GM19023 (cell line): ENCODE measurements around the gene CKLF.

Source experiments
- ATAC-seq: cut with Tn5 transposase; IDR thresholded peaks from one replicate; pipeline ENCODE4 v1.9.1; 2021; ENCODE audit warnings: mild to moderate bottlenecking, moderate library complexity; ENCODE audit not compliant: unreplicated experiment

Gene CKLF

DNA sequence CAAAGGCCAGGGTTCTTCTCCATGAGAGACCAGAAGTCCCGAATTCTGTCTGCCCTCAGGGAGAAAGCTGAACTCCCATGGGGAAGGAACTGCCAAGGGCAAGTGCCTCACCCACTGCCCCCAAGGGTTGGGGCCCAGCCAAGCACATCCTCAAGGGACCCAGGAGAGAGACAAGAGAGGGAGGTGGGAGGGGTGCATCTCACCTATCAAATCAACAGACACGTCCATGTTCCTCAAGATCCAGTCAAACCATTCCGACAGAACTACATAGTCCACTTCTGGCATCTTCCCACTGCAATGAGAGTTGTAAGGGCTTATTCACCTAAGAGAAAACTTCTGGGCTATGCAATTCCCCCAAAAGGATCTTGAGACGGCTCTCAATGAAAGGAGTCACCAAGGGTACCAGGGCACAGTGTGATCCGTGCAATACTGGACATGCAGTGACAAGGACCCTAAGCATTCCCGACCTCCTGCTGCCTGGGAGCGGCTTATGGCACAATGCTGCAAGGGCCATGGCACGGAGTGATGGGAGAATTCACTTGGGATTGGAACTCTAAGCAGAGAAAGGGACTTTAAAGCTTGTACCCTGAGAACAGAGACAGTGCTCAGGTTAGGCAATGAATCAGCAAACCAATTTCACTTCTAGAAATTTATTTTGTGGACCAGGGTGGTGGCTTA lies 34.7 kb upstream of the CKLF start:
- no peak for ATAC-seq

DNA sequence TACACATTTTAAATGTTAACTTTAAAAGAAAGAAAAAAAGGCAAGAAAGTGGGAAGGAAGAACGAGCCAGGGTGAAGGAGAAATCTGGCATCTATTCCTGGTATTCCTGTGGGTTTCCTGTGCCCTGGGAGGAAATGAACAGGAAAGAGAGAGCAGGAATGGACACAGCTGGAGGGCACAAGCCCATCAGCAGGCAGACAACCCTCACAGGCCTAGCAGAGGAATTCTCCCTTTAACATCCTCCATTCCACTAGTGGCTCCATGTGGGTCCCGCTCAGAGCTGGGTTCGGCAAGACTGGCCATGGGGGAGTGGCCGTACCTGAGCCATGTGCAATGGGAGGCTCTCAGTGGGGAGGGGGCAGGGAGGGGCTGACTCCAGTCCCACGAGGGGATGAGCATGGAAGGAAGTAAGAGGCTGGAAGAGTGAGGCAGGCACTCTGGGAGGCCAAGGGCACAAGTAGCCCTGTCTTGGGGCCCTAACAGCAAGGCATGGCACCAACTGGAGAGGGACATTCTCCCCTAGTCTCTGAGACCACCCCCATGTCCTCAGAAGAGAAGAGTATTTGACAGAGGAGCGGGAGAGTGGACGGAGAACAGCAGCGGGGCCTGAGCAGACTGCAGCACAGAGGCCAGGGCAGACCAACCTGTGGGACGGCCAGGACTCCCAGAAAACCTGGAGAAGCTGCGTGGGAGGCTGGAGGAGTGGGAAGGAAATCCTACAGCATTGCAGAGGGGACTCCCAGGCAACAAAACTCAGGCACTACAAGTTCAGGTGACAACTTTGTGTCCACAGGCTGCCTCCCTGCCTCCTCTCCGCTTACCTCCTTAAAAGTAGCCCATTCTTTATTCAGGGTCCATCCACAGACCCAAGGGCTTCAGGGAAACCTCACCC lies 32.6 kb upstream of the CKLF start:
- ATAC-seq: no peak

DNA sequence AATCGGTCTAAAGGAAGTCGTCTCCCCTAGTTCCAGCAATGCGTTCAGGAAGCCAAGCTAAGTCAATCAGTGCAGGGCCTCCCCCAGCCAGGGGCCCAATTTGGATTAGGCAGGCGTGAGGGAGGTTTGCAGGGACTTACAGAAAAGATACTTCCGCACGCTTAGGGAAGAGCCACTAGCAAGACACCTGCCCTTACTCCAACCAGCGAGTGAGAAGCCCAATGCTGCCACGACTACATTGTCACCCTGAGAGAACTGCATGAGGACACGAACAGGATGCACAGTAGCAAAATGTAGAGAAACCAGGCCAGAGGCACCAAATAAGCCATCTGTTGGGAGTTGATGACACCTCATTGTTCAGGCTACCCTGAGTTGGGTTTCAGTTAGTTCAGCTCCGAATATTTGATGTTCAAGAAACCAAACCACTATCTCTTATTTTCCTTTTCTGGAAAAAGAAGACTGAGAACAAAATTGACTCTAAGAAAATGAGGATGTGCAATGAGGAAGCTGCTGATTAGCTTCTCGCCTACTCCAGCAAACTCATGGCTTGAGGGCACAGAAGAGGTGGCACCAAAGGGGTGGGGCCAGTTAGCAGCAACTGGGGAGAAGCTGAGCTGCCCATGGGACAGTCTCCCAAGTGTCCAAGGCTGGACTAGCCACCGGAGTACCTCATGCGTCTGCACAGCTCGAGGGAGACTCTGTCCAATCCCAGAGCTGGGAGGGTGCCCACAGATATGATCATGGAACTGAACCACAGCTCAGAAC lies 31.8 kb upstream of the CKLF start:
- ATAC-seq: no peak

DNA sequence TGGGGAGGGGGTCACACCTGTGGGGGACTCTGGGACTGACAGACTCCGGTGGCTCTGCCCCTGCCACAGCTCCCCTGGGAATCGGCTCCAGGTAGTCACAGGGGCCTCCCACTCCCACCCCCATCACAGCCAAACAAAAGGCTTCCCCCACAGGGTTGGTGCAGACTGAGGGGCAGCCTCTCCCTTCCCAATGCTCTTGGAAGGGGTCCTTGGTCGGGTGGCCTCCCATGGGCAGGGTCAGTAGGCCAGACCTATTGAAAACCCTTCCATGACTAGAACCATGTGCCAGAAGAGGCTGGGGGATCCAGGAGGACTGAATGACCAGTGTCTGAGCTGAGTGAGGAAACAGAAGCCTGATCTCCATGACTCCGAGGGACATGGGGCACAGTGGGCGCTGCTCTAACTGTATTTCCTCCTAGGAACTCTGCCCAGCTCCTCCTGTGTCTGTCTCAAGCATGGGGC lies 31.1 kb upstream of the CKLF start:
- ATAC-seq: no peak

DNA sequence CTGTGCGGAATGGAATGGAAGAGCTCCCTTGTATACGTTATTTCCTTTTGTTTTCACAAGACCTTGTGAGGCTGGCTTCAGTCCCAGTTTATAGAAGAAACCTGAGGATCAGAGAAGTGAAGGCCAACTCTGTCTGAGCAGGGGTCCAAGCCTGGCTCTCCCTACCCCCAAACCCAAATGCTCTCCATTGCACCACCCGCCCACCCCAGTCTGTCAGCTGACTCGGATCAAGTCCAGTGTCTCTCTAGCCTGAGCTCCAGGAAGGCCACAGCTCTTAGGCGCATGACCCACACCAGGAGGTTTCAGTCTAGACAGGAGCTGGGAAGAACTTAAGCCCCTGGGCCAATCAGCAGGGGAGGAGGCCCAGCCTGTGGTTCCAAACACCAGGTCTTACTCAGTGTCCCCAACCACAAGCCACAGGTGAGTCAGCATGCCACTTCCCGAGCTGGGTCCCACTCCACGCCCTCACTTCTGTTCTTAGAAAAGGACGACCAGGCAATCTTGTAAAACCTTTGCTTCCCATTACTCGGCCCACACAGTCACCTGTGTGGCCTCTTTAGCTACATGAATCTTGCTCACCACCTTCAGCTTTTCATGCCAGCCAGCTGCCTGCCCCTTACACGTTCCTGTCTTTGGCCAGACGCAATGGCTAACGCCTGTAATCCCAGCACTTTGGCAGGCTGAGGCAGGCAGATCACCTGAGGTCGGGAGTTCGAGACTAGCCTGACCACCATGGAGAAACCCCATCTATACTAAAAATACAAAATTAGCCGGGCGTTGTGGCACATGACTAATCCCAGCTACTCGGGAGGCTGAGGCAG lies 30.2 kb upstream of the CKLF start:
- ATAC-seq: peak; percentile 50

DNA sequence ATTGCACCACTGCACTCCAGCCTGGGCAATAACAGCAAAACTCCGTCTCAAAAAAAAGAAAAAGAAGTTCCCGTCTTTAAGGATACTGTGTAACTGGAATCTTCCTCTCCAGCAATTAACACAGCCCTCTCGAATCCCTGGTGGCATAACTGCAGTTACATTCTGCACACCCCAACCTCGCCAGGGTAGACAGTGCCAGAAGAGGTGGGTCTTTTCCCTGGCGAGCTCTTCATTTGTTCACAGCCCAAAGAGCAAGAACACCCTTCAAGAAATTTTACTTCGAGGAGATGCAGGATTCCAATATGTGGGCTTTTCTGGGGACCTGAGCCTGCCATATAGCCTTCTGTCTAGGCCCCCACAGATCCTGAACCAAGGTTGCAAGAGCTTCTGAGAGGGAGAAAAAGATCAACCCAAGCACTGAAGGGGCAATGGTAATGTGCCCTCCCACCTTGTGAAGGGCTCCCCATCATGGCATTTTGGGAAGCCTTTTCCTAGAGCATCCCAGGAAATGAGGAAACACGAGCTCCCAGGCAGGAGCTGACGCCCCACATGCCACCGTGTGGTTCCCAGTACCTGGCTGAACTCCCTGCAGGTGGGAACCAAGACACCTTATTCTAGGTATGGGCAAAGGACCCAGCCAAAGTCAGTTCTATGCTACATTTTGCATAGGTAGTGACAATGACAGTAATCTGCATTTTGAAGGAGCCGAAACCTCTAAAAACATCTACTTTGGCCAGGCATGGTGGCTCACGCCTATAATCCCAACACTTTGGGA lies 29.4 kb upstream of the CKLF start:
- ATAC-seq: no peak

DNA sequence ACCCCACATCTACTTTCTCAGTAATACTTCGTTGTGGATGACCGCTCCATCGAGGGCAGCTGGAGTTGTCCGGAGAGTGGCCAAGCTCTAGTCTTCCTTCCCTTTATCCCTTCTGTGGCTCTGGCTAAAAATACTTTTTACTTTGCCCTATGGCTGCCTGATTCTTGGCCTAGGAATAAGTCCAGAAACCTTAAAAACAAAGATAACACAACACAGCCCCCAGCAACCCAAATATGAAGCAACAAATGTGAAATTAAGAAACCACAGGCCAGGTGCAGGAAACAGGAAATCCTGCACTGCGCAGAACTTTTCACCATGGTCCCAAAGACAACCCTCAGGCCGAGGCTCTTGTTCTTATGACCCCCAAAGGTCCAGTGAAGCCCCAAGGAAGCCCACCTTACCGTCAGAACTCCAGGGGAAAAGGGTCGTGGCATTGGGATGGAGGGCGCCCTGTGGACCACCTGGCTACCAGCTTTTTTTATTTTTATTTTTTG lies 28.5 kb upstream of the CKLF start:
- no peak for ATAC-seq

DNA sequence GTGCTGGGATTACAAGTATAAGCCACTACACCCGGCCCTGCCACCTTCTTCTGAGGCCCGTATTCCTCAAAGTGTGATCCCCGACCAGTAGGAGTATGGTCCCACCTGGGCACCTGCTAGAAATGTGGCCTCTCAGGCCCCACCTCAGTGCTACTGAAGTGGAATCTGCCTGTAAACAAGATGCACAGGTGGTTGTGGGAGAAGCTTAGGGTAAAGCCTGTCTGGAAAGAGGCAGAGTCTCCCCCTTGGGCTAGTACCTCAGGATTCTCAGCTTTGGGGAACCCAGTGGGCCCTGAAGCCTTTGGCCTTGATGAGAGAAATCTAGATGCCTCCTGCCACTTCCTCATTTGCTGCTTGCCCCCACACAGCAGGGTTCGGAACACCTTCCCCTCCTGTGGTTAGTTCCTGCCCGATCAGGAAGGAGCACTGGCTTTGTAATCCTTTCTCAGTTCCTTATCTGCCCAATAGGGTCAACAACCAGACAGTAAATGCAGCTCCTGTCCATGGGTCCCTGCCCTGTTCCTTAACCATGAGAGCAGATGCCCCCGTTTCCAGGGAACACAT lies 27.7 kb upstream of the CKLF start:
- peak; percentile 61 for ATAC-seq

DNA sequence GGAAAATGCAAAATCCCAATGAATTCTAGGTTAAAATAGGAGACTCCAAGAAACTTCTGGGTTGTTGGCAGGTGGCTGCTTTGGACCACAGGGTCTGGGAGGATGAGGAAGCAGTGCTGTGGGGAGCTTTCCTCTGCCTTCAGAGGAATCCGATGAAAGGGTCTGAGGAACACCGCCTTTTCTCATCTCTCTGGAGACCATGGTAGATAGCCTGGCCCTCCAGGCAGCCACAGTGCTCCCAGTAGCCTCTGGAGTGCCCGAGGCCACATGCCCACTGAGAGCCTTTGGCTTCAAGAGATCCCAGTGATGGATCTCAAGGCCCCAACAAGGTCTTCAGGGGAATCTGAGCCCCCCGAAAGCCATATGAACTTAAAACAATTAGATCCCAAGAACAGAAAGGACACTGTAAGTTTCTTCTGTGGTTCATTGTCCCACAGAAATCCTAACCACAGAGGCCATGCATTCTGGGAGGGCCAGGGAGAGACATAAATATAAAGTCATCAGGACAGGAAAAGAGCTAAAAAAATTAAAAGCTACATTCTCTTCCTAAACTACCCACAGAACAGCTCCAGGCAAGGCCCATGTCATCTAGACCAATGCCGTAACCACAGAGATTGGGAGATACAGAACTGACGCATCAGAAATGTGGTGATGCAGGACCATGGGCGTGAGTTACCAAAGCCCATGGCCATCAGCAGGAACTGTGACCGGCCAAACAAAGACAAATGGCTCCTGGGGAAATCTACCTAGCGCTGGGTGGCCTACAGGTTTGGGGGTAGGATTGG lies 26.8 kb upstream of the CKLF start:
- no peak for ATAC-seq

DNA sequence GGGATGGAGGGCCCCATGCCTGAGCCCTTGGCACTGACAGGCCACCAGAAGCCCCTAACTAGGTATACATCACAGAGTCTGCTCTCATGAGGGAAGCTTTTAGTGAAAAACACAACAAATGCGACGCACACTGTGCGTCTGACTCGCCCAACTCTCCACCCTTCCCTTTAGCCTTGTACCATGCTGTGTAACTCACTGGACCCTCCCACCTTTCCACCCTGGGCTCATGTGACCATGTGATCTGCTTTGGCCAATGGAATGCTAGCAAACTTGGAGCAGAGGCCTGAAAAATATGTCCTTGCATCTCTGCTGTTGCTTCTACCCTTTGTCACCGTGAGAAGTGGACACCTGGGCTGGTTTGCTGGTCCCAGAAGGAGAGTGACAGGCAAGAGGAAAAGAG lies 24.1 kb upstream of the CKLF start:
- ATAC-seq: no peak

DNA sequence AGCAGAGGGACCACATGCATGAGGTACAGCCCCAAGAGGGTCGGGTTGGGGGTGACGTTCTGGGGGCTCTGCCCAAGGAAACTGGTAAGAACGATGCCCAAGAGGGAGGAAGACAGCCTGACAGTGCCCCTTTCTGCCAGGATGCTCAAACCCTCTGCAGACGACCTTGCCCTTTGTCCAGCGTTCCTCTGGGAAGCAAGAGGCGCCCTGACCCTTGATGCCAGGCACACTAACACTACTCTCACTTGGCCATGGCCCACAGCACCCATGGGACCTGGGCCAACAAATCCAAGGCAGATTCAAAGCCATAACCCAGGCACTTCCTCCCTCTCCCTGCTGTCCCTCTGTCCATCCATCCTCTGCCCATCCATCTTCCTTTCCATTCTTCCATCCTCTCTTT lies 22.9 kb upstream of the CKLF start:
- no peak for ATAC-seq

DNA sequence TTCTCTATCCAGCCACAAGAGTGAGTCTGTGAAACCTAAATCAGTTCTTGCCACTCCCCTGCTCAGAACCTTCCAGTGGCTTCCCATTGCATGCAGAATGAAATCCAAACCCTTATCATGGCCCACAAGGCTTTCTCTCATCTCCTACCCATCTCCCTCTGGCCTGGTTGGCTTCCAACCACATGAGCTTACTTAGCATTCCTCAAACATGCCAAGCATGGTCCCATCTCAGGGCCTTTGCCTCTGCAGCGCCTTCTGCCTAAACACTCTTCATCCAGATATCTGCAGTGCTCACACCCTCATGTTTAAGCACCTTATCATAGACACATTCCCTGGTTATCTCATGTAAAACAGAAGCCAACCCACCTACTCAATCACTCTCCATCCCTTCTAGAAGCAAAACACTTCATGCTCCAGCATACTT lies 18.0 kb upstream of the CKLF start:
- ATAC-seq: no peak

DNA sequence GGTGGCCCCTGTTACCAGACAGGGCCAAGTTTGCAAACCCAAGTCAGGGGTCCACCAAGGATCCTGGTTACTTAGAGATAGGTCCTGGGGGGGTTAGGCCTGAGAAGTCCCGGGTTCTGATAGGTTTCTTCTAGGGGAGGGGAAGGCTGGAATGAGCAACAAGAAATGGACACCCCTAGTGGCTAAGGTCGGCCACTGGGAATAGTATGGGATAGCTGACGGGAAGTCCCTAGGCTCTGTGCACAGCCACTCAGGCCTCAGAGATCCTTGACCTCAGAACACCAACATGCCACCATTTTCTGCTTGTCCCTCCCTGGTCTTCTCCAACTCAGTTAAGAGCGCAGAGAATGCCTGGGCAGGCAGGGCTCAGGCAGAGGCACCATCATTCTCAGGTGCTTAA lies 15.9 kb upstream of the CKLF start:
- ATAC-seq: no peak

DNA sequence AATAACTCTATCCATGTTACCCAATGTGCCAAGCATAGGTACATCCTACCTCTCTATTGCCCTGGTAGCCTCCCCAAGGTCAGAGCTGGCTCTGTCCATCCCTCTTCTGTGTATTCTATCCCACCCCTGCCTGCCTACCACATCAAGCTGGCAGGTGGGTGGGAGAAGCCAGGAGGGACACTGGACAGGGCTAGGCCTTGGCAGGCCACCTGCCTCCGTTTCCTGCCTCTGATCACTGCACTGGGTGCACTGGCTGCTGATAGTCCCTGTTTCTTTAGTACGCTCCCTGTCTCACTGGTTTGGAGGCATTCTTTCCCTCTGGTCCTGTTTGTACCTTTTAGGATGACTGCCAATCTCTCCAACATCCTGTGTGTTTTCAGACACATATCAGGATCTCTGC lies 15.1 kb upstream of the CKLF start:
- no peak for ATAC-seq

DNA sequence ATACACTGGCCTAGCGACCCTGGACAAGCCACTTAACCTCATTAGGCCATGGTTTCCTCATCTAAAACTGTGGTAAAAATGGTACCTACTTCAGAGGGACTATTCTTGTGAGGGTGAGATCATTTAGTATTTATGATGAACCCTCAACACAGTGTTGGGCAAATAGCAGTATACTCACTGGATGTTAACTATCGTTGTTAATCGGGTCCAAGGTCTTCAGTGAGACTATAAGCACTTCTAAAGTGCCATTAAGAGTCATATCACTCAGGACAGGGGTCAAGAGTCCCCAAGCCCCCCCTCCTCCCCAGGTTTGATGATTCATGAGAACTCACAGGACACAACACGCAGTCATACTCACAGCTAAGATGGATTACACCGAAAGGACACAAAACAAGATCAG lies 13.5 kb upstream of the CKLF start:
- ATAC-seq: no peak

DNA sequence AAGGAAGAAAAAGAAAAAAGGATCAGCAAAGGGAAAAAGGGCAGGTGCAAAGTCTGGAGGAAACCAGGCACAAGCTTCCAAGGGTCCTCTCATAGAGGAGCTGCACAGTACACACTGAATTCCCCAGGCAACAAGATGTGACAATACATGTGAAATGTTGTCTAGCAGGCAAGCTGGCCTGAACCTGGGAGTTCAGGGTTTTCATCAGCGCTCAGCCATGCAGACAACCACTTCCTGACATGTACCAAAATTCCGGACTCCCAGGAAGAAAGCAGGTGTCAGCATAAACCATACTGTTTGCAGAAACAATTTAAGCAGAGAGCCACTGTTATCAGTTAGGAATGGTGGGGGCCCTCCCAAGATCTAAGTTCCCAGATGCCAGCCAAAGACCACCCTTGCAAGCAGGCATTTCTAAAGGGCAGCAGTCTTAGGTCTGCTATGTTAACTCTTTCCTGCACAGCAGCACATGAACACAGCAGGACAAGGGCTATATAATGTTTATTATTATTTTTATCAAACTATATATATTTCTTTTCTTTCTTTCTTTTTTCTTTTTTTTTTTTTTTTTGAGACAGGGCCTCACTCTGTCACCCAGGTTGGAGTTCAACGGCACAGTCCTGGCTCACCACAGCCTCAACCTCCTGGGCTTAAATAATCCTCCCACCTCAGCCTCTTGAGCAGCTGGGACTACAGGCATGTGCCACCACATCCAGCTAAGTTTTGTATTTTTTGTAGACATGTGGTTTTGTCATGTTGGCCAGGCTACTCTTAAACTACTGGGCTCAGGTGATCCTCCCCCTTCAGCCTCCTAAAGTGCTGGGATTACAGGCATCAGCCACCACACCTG lies 12.5 kb upstream of the CKLF start:
- ATAC-seq: no peak

DNA sequence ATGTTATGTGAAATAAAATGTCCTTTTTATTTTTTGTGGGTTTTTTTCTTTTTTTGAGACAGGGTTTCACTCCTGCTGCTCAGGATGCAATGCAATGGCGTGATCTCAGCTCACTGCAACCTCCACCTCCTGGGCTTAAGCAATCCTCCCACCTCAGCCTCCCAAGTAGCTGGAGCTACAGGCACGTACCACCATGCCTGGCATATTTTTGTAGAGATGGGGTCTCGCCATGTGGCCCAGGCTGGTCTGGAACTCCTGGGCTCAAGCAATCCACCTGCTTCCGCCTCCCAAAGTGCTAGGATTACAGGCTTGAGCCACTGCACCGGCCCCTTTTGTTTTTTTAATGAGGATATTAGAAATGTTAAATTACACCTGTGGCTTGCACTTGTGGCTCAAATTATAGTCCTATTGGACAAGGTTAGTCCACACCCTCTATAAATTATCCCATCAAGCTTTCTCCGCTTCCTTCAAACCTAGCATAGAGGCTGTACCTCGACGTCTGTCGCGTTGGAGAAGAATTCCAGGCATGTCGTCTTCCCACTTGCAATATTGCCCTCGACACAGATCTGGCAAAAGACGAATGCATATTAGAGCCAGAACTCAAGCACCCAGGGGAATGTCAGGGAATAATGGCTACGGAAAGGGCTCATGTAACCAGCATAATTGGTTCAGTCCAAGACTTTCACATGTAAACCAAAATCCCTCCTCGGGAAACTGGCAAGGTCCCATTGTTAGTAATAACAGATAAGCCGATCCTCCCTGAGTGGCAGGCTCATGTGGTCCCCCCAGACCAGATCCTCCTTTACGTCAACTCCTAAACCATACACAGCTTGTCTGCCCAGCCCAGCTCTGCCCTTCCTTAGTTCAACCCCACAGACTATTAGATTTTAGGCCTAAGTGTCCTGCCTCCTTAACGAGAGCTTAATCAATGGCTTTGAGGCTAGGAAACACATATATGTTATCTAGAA lies 10.7 kb upstream of the CKLF start:
- ATAC-seq: no peak
